H1 (cell line): ENCODE data around the gene OSBPL6. TPM values are rescaled to one million over a fixed set of nuclear protein-coding genes. Genes with fewer than 3 reads are reported as not detected.
"Not testable (repeated sequence)": the region's sequence is repeated elsewhere in the genome, so short reads cannot be mapped to it uniquely, and the experiment has no call there.

ENCODE experiments used
- CTCF ChIA-PET: fragments of 300-600 bp; sonication (Branson Sonifier 250); formaldehyde crosslinking; loops from one replicate; lab custom pipeline; 2021; ENCODE audit not compliant: partially characterized antibody; lab: Charles Lee
- POLR2A ChIA-PET: fragments of 300-600 bp; sonication (Branson Sonifier 250); formaldehyde crosslinking; loops from one replicate; lab custom pipeline; 2021; ENCODE audit warnings: inconsistent platforms; ENCODE audit not compliant: partially characterized antibody; lab: Charles Lee
- DNase-seq, 2 experiments: peaks; one replicate each; pipeline versions ENCODE4 v3.0.0 to v3.0.0-alpha.2; 2010 to 2022; ENCODE audit warnings: low spot score in 2 of 2, low read depth in 1 of 2, mixed read lengths in 1 of 2
- FAIRE-seq: peaks from 2 replicates; lab custom pipeline; 2011; peaks lifted over from hg19 to GRCh38; lab: Jason Lieb, UNC
- H2AFZ ChIP-seq: 2 replicates; pipeline ENCODE4 v1.8.1; 2012; ENCODE audit warnings: low read length, inconsistent platforms
- H2AK5ac ChIP-seq: 2 replicates; pipeline ENCODE4 v1.6.1; 2013; ENCODE audit warnings: low read depth, low read length
- H2BK120ac ChIP-seq: replicated peaks from 2 replicates; pipeline ENCODE3; 2013; ENCODE audit warnings: low read depth, low read length, inconsistent platforms
- H2BK12ac ChIP-seq: 2 replicates; pipeline ENCODE4 v1.6.1; 2013; ENCODE audit warnings: low read depth, low read length
- H2BK15ac ChIP-seq: 2 replicates; pipeline ENCODE4 v1.6.1; 2013; ENCODE audit warnings: low read length
- H2BK20ac ChIP-seq: 2 replicates; pipeline ENCODE4 v1.6.1; 2013; ENCODE audit warnings: low read length
- H2BK5ac ChIP-seq: 2 replicates; pipeline ENCODE4 v1.6.1; 2013; ENCODE audit warnings: low read depth, low read length
- H3K14ac ChIP-seq: 2 replicates; pipeline ENCODE4 v1.6.1; 2013; ENCODE audit warnings: inconsistent platforms; ENCODE audit not compliant: insufficient read length
- H3K18ac ChIP-seq: 2 replicates; pipeline ENCODE4 v1.6.1; 2013; ENCODE audit warnings: low read length; ENCODE audit errors: extremely low read depth
- H3K23ac ChIP-seq: 2 replicates; pipeline ENCODE4 v1.6.1; 2013; ENCODE audit warnings: inconsistent platforms; ENCODE audit not compliant: insufficient read length
- H3K23me2 ChIP-seq: 2 replicates; pipeline ENCODE4 v1.6.1; 2013; ENCODE audit warnings: low read depth, low read length
- H3K27ac ChIP-seq: 2 replicates; pipeline ENCODE4 v1.6.1; 2011; ENCODE audit warnings: low read depth, low read length, inconsistent platforms
- H3K27me3 ChIP-seq, 4 experiments: replicated peaks in 1 of 4; 1 replicate in 1 of 4; 2 replicates in 3 of 4; pipeline versions ENCODE4 v1.6.1 to v1.8.1; 2011 to 2013; ENCODE audit warnings: low read length in 3 of 4, mild to moderate bottlenecking in 3 of 4, inconsistent platforms in 2 of 4, mixed read lengths in 2 of 4, moderate library complexity in 1 of 4; ENCODE audit not compliant: control insufficient read depth in 3 of 4, insufficient read depth in 3 of 4; ENCODE audit errors: extremely low read depth in 1 of 4
- H3K36me3 ChIP-seq, 4 experiments: 2 replicates each; pipeline versions ENCODE4 v1.6.1 to v1.8.1; 2011 to 2013; ENCODE audit warnings: mild to moderate bottlenecking in 4 of 4, low read length in 3 of 4, moderate library complexity in 2 of 4, control low read depth in 1 of 4, inconsistent platforms in 1 of 4; ENCODE audit not compliant: insufficient read depth in 4 of 4, control insufficient read depth in 2 of 4
- H3K4ac ChIP-seq: replicated peaks from 2 replicates; pipeline ENCODE3; 2013; ENCODE audit warnings: low read length, low read depth, mixed read lengths, inconsistent platforms; ENCODE audit not compliant: insufficient read length
- H3K4me1 ChIP-seq, 4 experiments: replicated peaks in 1 of 4; 1 replicate in 1 of 4; 2 replicates in 3 of 4; pipeline versions ENCODE4 v1.6.1 to v1.8.1; 2011 to 2013; ENCODE audit warnings: low read length in 3 of 4, inconsistent platforms in 2 of 4, mixed read lengths in 1 of 4; ENCODE audit not compliant: insufficient read depth in 4 of 4, control insufficient read depth in 3 of 4
- H3K4me2 ChIP-seq, 2 experiments: 2 replicates each; pipeline versions ENCODE4 v1.6.1 to v1.8.1; 2011 to 2013; ENCODE audit warnings: low read depth in 2 of 2, low read length in 2 of 2, control low read depth in 1 of 2, inconsistent platforms in 1 of 2, mild to moderate bottlenecking in 1 of 2; ENCODE audit not compliant: insufficient read depth in 1 of 2
- H3K4me3 ChIP-seq, 4 experiments: fragments of 200-600, 300-600 bp in 1 of 4; sonication (generic), shearing (Covaris generic), sonication (Bioruptor Twin) in 1 of 4; 2 replicates each; pipeline versions ENCODE4 v1.5.1 to v1.8.1; 2011 to 2016; ENCODE audit warnings: low read length in 4 of 4, low read depth in 3 of 4, control low read depth in 2 of 4, inconsistent platforms in 2 of 4, mild to moderate bottlenecking in 2 of 4, mixed read lengths in 1 of 4, moderate library complexity in 1 of 4; ENCODE audit not compliant: insufficient read depth in 2 of 4; ENCODE audit errors: extremely low read depth in 1 of 4
- H3K56ac ChIP-seq: replicated peaks from 2 replicates; pipeline ENCODE3; 2013; ENCODE audit warnings: low read depth, mild to moderate bottlenecking, mixed read lengths, low read length, inconsistent platforms; ENCODE audit not compliant: insufficient read length
- H3K79me1 ChIP-seq: 2 replicates; pipeline ENCODE4 v1.6.1; 2013; ENCODE audit warnings: low read depth, low read length, control low read depth
- H3K79me2 ChIP-seq, 2 experiments: 2 replicates each; pipeline versions ENCODE4 v1.6.1 to v1.8.1; 2012 to 2013; ENCODE audit warnings: low read length in 2 of 2, mild to moderate bottlenecking in 2 of 2, inconsistent platforms in 1 of 2; ENCODE audit not compliant: insufficient read depth in 2 of 2, control insufficient read depth in 1 of 2
- H3K9ac ChIP-seq, 4 experiments: replicated peaks in 1 of 4; 1 replicate in 1 of 4; 2 replicates in 3 of 4; pipeline versions ENCODE4 v1.6.1 to v1.8.1; 2011 to 2013; ENCODE audit warnings: low read depth in 3 of 4, low read length in 3 of 4, control low read depth in 2 of 4, mild to moderate bottlenecking in 2 of 4, moderate library complexity in 2 of 4, inconsistent platforms in 1 of 4; ENCODE audit errors: extremely low read depth in 1 of 4
- H3K9me3 ChIP-seq, 2 experiments: 2 replicates each; pipeline versions ENCODE4 v1.6.1 to v1.8.1; 2012 to 2013; ENCODE audit warnings: mild to moderate bottlenecking in 2 of 2, moderate library complexity in 2 of 2, control low read depth in 1 of 2, inconsistent platforms in 1 of 2, low read depth in 1 of 2, low read length in 1 of 2, mixed read lengths in 1 of 2; ENCODE audit not compliant: insufficient read depth in 2 of 2
- H4K20me1 ChIP-seq, 2 experiments: replicated peaks in 1 of 2; 2 replicates each; pipeline versions ENCODE3 to v1.8.1; 2011 to 2013; ENCODE audit warnings: inconsistent platforms in 2 of 2, low read length in 2 of 2, mild to moderate bottlenecking in 1 of 2; ENCODE audit not compliant: insufficient read depth in 2 of 2, control insufficient read depth in 1 of 2
- H4K5ac ChIP-seq: 2 replicates; pipeline ENCODE4 v1.6.1; 2013; ENCODE audit warnings: low read length, low read depth, mixed read lengths, inconsistent platforms; ENCODE audit not compliant: insufficient read length
- H4K8ac ChIP-seq: 2 replicates; pipeline ENCODE4 v1.8.0; 2013; ENCODE audit warnings: mild to moderate bottlenecking, moderate library complexity, low read length, inconsistent platforms; ENCODE audit not compliant: insufficient read depth; ENCODE audit errors: extremely low read depth
- H4K91ac ChIP-seq: replicated peaks from 2 replicates; pipeline ENCODE3; 2013; ENCODE audit warnings: low read length, mixed read lengths, inconsistent platforms; ENCODE audit not compliant: insufficient read length
- WGBS, 2 experiments: shearing (Covaris generic) in 1 of 2; methylation state at CpG; one replicate each; pipeline versions ENCODE4 v1.1.6 to v1.1.7; 2013 to 2015; ENCODE audit warnings: low lambda C conversion rate in 2 of 2, mixed read lengths in 2 of 2, inconsistent platforms in 1 of 2, low coverage in 1 of 2, missing lambda C conversion rate in 1 of 2; ENCODE audit not compliant: insufficient replicate concordance in 2 of 2, insufficient coverage in 1 of 2, insufficient read length in 1 of 2; ENCODE audit errors: extremely low coverage in 1 of 2, missing lambda C conversion rate in 1 of 2; 5-methylcytosine and 5-hydroxymethylcytosine counted together
- polyA plus RNA-seq, 7 experiments: library from polyadenylated mRNA; depleted of rRNA in 3 of 7; stranded (reverse) in 5 of 7; unstranded in 2 of 7; fragments of >200 nt in 5 of 7; fragments of 200-250 nt in 2 of 7; gene quantifications; 1 replicate in 5 of 7; 2 replicates in 1 of 7; 4 replicates in 1 of 7; pipeline versions ENCODE4 v1.2.1 to v1.2.3, GENCODE V29; 2011 to 2013; ENCODE audit warnings: missing spikeins in 2 of 7, mixed read lengths in 2 of 7
- total RNA-seq: library from RNA; stranded (reverse); fragmentation: NEBNext Ultra II Directional; extraction: Animal tissue kit (Norgen Biotek cat#: 25700); gene quantifications from 2 replicates; pipeline ENCODE4 v1.2.1, GENCODE V29; 2021

The OSBPL6 gene
- total and polyA plus RNA-seq, 2 of the 8 experiments (the other 6 are each of a cell fraction or from before 2014, with no cell fraction given), result 1.7 to 5.6 TPM

DNA sequence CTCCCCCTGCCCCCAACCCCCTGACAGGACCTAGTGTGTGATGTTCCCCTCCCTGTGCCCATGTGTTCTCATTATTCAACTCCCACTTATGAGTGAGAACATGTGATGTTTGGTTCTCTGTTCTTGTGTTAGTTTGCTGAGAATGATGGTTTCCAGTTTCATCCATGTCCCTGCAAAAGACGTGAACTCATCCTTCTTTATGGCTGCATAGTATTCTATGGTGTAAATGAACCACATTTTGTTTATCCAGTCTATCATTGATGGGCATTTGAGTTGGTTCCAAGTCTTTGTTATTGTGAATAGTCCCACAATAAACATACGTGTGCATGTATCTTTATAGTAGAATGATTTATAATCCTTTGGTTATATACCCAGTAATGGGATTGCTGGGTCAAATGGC lies 13.7 kb upstream of the OSBPL6 start:
- H3K4me2 ChIP-seq, H2BK20ac ChIP-seq, CTCF ChIA-PET, H3K4me3 ChIP-seq, H3K9ac ChIP-seq, H4K8ac ChIP-seq, H2AK5ac ChIP-seq, H2BK12ac ChIP-seq, H4K5ac ChIP-seq, H3K9me3 ChIP-seq, H3K27me3 ChIP-seq, H2BK120ac ChIP-seq, H3K27ac ChIP-seq, H3K4ac ChIP-seq, H3K18ac ChIP-seq, H3K4me1 ChIP-seq, H2BK15ac ChIP-seq, H3K14ac ChIP-seq, H2AFZ ChIP-seq, H4K20me1 ChIP-seq, H3K23me2 ChIP-seq, POLR2A ChIA-PET, H2BK5ac ChIP-seq, H3K79me1 ChIP-seq, DNase-seq, H3K79me2 ChIP-seq, FAIRE-seq, H4K91ac ChIP-seq, H3K56ac ChIP-seq, H3K36me3 ChIP-seq, H3K23ac ChIP-seq: not testable (repeated sequence)
- WGBS, 2 experiments, result 86% methylated on average over 2 of the region's 2 CpGs; no CpG with 5 or more reads in 1 of the 2 experiments
